ENCODE results near the gene ATF7IP2. TPM values are rescaled to one million over a fixed set of nuclear protein-coding genes. Genes with fewer than 3 reads are reported as not detected.

The ATF7IP2 gene
- total RNA-seq, 1 experiment from 2014 or later: 22.8 TPM

DNA sequence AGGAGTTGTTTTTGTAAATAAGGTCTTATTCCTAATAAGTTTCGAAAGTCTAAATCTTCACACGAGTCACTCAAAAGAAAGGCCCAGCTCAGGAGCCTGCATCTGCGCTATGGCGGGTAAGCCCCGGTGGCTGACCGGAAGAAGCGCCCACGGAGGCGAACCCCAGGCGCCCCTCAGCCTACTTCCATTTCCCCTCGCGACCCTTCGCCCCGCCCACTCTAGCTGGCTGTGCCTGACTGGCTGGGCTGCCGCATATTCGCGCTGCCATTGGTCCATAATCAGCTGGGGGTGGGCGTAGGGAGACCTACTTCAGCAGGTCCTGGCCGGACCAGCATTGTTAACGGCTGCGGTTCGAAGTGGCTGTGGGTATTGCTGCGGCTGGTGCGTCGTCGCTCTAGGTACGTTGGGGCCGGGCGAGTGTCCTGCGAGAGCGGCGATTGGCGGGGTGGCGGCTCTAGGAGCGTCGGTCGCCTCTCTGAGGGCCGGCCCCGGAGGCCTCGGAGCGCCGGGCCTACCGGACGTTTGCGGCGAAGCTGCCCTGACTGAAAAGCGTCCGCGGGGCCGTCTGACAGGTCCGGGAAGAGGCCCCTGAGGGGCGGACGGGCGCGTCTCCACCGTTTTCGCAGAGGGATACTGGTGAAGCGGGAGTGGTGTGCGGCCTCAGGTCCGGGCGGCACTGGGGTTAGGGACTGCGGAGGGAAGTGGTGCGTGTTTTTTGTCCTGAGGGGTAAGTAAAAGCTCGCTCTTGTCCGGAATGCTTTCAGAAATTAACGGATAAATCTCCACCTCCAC, at the start of gene ATF7IP2 (continued):
- TF ChIP-seq, protein P1, sequence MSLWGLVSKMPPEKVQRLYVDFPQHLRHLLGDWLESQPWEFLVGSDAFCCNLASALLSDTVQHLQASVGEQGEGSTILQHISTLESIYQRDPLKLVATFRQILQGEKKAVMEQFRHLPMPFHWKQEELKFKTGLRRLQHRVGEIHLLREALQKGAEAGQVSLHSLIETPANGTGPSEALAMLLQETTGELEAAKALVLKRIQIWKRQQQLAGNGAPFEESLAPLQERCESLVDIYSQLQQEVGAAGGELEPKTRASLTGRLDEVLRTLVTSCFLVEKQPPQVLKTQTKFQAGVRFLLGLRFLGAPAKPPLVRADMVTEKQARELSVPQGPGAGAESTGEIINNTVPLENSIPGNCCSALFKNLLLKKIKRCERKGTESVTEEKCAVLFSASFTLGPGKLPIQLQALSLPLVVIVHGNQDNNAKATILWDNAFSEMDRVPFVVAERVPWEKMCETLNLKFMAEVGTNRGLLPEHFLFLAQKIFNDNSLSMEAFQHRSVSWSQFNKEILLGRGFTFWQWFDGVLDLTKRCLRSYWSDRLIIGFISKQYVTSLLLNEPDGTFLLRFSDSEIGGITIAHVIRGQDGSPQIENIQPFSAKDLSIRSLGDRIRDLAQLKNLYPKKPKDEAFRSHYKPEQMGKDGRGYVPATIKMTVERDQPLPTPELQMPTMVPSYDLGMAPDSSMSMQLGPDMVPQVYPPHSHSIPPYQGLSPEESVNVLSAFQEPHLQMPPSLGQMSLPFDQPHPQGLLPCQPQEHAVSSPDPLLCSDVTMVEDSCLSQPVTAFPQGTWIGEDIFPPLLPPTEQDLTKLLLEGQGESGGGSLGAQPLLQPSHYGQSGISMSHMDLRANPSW (CRISPR knock-in tag; conservative IDR thresholded peaks at IDR 0.05; ENCODE audit: low read depth): no peak
- TF ChIP-seq NR1H2 (CRISPR knock-in tag; IDR thresholded peaks at IDR 0.05) (no peak), ETV6 (CRISPR knock-in tag; IDR thresholded peaks at IDR 0.05) (peak; percentile 57; the same call in 1 of the 2 replicates), ZNF317 (CRISPR knock-in tag; IDR thresholded peaks at IDR 0.05; ENCODE audit: borderline replicate concordance, low read depth) (0 out of 2 replicates have a peak, but pooled peaks have one; percentile 59), TCF7 (CRISPR knock-in tag; IDR thresholded peaks at IDR 0.05; ENCODE audit: low read depth) (peak; percentile 31; the same call in 1 of the 2 replicates), ZNF121 (CRISPR knock-in tag; IDR thresholded peaks at IDR 0.05) (no peak), SMAD3 (CRISPR knock-in tag; IDR thresholded peaks at IDR 0.05; ENCODE audit: borderline replicate concordance) (0 out of 2 replicates have a peak, but pooled peaks have one; percentile 26), ZNF219 (CRISPR knock-in tag; IDR thresholded peaks at IDR 0.05; ENCODE audit: borderline replicate concordance) (no peak), ZNF138 (CRISPR knock-in tag; conservative IDR thresholded peaks at IDR 0.05) (no peak), MXD4 (CRISPR knock-in tag; IDR thresholded peaks at IDR 0.05; ENCODE audit: borderline replicate concordance) (no peak), KAT7 (CRISPR knock-in tag; IDR thresholded peaks at IDR 0.05; ENCODE audit: borderline replicate concordance) (0 out of 2 replicates have a peak, but pooled peaks have one; percentile 83), JUN (CRISPR knock-in tag; IDR thresholded peaks at IDR 0.05) (no peak)
- TF ChIP-seq, protein P2, sequence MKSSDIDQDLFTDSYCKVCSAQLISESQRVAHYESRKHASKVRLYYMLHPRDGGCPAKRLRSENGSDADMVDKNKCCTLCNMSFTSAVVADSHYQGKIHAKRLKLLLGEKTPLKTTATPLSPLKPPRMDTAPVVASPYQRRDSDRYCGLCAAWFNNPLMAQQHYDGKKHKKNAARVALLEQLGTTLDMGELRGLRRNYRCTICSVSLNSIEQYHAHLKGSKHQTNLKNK (CRISPR knock-in tag; IDR thresholded peaks at IDR 0.05): no peak
- TF ChIP-seq, protein P3, sequence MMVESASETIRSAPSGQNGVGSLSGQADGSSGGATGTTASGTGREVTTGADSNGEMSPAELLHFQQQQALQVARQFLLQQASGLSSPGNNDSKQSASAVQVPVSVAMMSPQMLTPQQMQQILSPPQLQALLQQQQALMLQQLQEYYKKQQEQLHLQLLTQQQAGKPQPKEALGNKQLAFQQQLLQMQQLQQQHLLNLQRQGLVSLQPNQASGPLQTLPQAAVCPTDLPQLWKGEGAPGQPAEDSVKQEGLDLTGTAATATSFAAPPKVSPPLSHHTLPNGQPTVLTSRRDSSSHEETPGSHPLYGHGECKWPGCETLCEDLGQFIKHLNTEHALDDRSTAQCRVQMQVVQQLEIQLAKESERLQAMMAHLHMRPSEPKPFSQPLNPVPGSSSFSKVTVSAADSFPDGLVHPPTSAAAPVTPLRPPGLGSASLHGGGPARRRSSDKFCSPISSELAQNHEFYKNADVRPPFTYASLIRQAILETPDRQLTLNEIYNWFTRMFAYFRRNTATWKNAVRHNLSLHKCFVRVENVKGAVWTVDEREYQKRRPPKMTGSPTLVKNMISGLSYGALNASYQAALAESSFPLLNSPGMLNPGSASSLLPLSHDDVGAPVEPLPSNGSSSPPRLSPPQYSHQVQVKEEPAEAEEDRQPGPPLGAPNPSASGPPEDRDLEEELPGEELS (CRISPR knock-in tag; IDR thresholded peaks at IDR 0.05): peak; percentile 78
- TF ChIP-seq, protein P4, sequence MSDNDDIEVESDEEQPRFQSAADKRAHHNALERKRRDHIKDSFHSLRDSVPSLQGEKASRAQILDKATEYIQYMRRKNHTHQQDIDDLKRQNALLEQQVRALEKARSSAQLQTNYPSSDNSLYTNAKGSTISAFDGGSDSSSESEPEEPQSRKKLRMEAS (CRISPR knock-in tag; IDR thresholded peaks at IDR 0.05): peak; percentile 67; the same call in 1 of the 2 replicates
- TF ChIP-seq, protein P5, sequence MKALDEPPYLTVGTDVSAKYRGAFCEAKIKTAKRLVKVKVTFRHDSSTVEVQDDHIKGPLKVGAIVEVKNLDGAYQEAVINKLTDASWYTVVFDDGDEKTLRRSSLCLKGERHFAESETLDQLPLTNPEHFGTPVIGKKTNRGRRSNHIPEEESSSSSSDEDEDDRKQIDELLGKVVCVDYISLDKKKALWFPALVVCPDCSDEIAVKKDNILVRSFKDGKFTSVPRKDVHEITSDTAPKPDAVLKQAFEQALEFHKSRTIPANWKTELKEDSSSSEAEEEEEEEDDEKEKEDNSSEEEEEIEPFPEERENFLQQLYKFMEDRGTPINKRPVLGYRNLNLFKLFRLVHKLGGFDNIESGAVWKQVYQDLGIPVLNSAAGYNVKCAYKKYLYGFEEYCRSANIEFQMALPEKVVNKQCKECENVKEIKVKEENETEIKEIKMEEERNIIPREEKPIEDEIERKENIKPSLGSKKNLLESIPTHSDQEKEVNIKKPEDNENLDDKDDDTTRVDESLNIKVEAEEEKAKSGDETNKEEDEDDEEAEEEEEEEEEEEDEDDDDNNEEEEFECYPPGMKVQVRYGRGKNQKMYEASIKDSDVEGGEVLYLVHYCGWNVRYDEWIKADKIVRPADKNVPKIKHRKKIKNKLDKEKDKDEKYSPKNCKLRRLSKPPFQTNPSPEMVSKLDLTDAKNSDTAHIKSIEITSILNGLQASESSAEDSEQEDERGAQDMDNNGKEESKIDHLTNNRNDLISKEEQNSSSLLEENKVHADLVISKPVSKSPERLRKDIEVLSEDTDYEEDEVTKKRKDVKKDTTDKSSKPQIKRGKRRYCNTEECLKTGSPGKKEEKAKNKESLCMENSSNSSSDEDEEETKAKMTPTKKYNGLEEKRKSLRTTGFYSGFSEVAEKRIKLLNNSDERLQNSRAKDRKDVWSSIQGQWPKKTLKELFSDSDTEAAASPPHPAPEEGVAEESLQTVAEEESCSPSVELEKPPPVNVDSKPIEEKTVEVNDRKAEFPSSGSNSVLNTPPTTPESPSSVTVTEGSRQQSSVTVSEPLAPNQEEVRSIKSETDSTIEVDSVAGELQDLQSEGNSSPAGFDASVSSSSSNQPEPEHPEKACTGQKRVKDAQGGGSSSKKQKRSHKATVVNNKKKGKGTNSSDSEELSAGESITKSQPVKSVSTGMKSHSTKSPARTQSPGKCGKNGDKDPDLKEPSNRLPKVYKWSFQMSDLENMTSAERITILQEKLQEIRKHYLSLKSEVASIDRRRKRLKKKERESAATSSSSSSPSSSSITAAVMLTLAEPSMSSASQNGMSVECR (CRISPR knock-in tag; IDR thresholded peaks at IDR 0.05; ENCODE audit: borderline replicate concordance): no peak
- TF ChIP-seq, protein P6, sequence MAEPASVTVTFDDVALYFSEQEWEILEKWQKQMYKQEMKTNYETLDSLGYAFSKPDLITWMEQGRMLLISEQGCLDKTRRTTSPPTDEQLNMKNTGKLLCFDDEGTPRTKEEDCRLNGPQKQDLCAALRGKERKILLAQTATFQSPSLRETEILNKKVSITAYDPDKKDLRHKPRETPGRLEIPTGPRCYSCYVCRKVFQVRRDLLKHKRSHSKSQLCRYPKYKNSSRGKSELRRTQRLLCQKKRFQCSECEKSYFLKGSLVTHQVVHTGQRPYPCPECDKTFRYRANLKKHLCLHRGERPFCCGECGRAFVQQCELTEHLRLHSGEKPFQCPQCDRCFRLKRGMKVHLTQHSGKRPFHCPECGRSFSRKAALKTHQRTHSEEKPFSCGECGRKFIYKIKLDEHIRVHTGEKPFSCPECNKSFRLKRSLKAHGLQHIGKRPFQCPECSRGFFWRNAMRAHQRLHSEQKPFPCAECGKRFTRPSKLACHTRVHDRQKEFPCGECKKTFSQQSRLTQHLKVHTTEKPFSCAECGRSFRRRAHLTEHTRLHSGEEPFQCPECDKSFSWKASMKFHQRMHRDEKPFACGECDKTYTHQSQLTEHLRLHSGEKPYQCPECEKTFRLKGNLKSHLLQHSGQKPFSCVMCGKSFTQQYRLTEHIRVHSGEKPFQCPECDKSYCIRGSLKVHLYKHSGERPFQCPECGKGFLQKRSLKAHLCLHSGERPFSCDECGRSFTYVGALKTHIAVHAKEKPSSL (CRISPR knock-in tag; conservative IDR thresholded peaks at IDR 0.05): no peak
- TF ChIP-seq, protein P7, sequence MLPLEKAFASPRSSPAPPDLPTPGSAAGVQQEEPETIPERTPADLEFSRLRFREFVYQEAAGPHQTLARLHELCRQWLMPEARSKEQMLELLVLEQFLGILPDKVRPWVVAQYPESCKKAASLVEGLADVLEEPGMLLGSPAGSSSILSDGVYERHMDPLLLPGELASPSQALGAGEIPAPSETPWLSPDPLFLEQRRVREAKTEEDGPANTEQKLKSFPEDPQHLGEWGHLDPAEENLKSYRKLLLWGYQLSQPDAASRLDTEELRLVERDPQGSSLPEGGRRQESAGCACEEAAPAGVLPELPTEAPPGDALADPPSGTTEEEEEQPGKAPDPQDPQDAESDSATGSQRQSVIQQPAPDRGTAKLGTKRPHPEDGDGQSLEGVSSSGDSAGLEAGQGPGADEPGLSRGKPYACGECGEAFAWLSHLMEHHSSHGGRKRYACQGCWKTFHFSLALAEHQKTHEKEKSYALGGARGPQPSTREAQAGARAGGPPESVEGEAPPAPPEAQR (CRISPR knock-in tag; IDR thresholded peaks at IDR 0.05): no peak
- TF ChIP-seq, protein P8, sequence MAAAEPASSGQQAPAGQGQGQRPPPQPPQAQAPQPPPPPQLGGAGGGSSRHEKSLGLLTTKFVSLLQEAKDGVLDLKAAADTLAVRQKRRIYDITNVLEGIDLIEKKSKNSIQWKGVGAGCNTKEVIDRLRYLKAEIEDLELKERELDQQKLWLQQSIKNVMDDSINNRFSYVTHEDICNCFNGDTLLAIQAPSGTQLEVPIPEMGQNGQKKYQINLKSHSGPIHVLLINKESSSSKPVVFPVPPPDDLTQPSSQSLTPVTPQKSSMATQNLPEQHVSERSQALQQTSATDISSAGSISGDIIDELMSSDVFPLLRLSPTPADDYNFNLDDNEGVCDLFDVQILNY (CRISPR knock-in tag; IDR thresholded peaks at IDR 0.05): peak; percentile 46; the same call in 1 of the 2 replicates
- TF ChIP-seq, protein P9, sequence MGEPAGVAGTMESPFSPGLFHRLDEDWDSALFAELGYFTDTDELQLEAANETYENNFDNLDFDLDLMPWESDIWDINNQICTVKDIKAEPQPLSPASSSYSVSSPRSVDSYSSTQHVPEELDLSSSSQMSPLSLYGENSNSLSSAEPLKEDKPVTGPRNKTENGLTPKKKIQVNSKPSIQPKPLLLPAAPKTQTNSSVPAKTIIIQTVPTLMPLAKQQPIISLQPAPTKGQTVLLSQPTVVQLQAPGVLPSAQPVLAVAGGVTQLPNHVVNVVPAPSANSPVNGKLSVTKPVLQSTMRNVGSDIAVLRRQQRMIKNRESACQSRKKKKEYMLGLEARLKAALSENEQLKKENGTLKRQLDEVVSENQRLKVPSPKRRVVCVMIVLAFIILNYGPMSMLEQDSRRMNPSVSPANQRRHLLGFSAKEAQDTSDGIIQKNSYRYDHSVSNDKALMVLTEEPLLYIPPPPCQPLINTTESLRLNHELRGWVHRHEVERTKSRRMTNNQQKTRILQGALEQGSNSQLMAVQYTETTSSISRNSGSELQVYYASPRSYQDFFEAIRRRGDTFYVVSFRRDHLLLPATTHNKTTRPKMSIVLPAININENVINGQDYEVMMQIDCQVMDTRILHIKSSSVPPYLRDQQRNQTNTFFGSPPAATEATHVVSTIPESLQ (CRISPR knock-in tag; IDR thresholded peaks at IDR 0.05): no peak
